GM18508 (cell line): ENCODE data around the gene NUDT12.

Experiments used
- ATAC-seq: cut with Tn5 transposase; IDR thresholded peaks from one replicate; pipeline ENCODE4 v1.9.1; 2021; ENCODE audit warnings: moderate number of reproducible peaks; ENCODE audit not compliant: insufficient read depth, unreplicated experiment

The NUDT12 gene

DNA sequence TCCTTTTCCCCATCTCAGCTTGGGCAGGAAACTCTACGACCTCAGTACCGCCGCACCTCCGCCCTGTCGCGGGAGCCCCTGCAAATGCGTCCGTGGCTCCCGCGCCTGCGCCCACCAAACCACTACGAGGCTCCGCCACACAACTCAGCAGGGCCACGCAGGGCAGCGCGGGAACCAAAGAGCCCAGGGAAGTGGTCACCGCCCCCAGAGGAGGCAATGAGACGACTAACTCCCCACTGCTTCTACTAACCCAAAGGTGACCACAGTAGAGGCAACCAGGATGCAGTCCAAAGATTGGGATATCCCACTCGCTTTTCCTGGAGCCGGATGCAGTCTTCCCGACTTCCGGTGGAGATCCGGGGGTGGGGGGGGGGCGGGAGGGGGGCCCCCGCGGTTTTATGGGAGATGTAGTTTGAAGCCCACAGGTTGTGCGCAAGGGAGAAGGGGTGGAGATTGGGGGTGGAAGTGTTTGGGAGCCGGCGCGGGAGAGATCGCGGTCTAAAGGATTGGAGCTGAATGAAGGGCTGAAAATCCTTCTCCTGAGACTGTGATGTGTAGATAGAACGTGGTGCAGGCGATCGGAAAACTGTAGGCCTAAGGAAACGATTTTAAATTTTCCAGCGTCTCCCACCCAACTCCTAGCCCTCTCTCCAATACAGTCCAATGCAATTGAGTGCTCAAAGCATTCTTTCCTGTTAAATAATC, at the start of gene NUDT12:
TSS of gene NUDT12 (minus strand) at position 337 of the 705 bp plus-strand sequence. CDS start 2,541 bp downstream, outside the sequence.
- peak; percentile 61 for ATAC-seq

DNA sequence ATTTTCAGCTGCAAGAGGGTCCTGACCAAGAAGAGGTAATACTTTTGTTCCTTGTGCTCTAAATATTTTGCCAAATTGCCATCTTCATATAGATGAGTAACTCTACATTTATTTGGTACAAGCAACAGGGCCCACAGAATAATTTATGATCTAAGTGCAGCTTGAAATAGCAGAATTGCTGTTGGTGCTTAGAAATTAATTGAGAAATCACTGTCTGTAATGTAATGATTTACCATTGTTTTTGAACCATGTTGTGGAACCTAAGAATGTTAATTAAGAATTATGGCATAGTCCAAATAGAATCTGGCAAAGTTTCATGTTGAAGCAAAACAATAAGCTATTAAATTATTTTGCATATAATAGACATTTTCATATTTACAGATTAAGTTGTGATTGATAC, 44.8 kb upstream of the NUDT12 start:
- no peak for ATAC-seq

DNA sequence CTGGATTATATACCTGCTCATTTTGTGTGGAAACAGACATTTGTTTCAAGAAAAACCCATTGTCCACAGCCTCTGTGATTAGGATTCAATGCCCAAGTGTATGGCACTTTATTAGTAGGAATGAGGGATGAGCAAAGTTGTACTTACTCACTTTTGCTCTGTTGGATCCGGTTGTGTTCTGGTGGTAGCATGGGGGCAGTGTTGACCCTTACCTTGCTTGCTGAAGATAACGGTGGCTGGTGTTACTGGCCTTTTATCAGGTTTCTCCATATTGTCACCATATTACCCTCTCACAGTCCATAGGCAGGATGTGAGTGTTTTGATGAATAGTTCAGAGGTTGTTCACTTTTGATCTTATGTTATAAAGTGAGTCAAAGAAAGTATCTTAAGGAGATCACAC, 42.7 kb upstream of the NUDT12 start:
- no peak for ATAC-seq

DNA sequence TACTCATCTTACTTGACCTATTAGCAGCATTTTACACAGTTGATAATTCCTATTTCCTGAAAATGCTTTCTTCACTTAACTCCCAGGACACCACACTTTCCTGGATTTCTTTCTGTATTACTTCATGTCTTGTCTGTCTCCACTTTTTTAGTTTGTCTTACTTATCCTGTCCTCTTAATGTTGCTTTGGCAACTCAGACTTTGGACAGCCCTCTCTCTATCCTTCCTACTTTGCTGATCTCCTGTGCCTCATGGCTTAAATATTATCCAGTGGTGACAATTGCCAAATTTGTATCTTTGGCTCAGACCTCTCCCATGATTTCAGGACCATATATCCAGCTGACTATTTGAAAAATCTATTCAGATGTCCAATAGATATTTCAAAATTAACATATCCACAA, 39.8 kb upstream of the NUDT12 start:
- no peak for ATAC-seq

DNA sequence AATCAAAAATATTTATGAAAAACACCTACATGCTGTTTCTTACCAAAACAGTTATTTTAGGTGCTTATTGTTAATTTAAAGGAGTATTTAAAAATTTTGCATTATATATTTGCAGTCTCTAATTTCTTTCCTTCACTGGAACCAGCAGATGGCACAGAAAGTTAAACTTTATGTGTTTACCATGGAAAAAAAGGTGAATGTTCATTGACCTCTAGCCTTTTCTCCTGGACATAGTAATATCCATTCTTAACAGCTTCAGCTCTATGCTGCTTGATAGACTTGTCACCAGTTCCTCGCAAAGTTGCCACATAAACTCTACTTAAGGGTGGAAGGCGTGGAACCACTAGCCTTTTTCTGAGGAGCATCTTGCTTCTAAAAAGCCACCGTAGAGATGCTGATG, 38.7 kb upstream of the NUDT12 start:
- ATAC-seq: no peak

DNA sequence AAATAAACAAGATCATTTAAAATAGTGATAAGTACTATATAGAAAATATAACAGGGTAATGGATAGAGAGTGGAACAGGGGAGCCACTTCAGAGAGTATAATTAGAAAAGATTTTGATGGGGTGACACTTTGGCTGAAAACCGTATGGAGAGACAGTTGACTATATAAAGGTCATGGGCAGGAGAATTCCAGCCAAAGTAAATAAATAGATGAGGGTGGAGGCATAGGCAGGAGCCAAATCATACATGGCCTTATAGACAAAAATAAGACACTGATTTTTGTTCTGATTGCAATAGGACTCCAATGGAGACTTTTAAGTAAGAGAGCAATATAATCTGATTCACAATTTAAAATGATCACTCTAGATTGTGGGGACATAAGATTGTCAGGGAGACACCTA, 37.5 kb upstream of the NUDT12 start:
- ATAC-seq: no peak

DNA sequence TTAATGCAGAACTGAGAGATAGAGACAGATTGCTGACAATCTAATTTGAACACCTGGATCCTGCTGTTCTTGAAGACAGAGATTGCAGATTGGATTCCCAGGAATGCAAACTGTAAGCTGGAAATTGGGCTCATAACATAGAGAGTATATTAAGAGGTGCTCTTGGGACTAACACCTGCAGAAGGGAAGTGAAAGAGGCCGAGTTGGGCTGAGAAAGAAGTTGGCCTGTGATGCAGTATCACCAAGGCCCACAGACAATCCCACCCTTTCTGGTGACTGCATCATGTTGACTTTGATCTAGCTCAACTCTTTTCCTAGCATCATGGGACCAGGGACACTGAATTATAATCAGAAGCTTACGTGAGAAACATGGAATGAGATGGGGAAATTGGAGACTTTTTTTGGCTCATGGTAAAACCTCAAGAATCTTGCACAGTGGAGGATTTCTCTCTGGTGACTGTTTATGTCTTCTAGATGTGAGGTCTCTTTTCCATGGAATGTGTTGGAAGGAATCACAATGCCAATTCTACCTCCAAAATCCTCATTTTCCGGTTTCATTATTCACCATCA, 36.5 kb upstream of the NUDT12 start:
- no peak for ATAC-seq

DNA sequence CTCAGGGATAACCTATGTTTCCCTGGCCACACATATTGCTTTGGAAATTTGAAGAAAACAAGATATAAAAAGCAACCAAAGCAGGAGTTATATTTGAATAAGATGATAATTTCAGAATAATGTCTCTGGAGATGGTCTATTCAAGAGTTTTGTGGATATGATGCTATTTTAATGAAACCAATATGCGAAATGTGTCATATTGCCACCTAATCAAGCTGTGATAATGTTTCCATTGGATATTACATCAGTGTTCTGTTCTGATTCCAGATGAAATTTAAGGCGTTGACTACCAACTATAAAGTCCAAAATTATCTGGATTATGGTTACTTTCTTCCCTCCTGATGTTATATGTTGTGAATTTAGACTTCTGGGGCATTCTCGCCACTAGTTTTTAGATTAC, 27.6 kb upstream of the NUDT12 start:
- ATAC-seq: no peak

DNA sequence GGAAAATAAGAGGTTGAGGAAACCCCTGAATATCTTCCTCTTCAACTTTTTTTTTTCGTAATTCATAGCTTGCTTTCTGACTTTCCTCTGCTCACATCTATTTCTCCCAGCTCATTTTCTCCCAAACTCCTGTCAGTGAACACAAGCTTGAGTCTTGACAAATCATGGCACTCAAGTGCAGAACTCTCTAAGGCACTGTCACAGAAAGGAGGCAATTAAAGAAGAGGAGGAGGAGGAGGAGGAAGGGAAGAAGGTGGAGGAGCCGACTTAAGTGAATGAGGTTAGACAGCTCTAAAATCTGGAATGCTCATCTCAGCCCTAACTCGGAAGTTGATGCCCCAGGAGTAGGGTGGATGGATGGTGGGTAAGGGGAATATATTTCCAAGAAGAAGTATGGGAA, 27.2 kb upstream of the NUDT12 start:
- no peak for ATAC-seq

DNA sequence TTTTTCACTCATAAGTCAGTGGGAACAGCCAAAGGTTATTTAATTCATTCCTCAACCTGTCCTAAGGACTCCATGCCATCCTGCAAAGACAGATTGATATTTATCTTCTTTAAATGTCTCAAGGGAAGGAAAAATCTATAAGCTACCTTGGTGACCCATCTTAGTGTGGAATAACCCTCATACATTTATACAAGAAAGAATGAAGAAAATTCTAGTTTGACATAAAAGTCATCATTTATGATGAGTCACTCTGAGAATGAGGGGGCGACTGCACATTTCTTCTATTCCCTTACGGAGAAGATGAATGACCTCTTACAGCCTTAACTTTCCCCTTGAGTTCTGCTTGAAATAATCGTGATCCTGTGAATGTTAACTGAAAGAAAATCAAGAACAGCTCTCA, 26.8 kb upstream of the NUDT12 start:
- no peak for ATAC-seq

DNA sequence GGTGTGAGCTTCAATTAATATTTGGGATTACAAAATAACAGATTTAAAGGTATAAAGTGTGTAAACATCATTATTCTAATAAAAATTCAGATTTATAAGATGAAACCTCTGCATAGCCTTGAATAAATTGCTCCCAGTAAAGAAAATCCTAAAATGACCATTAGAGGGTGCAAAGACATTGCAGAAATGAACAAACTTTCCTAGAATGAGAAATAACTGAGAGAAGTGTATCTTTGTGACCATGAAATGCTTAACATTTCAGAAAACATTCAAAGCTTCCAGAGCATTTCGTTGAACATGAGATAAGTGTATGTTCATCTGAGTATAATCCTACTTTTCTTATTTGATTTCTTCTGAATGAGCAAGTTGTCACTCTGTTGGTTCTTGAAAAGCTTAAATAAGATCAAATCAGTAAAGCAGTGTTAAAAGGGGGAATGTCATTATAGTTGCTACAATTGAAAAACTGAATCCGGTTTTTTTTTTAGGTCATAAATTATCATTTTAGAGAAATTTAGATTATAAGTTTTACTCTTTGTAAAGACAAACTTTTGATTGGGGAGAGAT, 24.7 kb upstream of the NUDT12 start:
- no peak for ATAC-seq

DNA sequence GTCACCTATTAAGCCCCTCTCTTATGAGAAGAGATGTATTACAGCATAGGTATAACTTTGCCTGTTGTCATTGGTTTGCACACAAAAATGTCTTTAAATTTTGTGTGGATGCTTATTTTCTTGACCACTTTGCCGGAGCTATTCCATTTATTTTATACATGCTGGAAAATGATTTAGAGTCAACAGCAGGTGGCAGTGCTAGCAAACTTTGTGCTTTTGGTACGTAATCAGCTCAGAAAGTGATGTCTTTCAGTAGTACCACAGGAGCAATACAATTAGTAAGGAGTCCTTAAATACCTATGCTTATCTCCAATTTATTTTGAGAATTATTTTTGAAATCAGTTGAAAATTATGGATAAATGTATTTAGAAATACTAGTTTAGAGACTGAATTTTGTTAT, 19.8 kb upstream of the NUDT12 start:
- ATAC-seq: no peak

DNA sequence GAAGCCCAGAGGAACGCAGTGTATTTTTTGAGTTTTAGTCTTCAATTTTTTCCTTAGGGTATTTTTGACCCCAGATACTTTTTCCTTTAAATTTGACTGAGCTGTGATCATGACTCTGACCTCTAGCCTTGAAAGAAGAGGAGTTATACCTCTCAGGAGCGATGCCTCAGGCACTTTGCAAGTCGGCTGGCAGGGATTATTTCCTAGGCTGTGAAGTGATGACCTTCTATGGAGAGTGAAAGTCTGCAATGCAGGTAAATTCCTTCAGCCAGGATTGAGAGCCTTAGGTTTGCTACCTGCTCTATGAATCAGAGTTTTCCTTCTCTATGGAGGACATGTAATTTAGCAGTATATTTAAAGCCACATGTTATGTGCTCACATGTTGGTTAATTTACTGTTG, 10.8 kb upstream of the NUDT12 start:
- no peak for ATAC-seq

DNA sequence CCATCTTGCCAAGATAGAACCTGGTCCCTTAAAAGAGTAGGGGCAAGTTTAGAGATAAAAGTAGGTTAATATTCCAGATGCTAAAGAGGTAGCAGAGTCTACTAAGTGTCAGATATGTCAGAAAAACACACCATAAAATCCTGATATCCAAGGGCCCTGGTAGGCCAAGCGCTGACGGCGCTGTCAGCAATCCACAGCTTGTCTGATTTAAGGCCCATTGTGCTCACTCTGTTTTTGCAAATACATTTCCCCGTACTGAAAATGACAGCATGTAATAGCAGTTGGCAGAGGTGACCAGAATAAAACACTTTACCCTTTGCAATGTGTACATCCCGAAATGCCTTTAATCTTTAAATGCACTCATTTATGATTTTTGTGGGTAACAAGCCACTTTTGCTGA, 9.9 kb upstream of the NUDT12 start:
- ATAC-seq: no peak

DNA sequence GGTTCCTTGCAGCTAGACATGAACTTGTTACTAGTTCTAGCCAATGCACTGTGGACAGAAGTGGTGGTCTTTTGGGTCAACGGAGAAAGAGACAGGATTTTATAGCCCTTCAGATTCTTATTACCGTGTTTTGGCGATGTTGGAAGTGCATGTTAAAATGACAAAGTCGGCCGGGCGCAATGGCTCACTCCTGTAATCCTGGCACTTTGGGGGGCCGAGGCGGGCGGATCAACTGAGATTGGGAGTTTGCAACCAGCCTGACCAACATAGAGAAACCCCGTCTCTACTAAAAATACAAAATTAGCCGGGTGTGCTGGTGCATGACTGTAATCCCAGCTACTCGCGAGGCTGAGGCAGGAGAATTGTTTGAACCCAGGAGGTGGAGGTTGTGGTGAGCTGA, 9.1 kb upstream of the NUDT12 start:
- no peak for ATAC-seq

DNA sequence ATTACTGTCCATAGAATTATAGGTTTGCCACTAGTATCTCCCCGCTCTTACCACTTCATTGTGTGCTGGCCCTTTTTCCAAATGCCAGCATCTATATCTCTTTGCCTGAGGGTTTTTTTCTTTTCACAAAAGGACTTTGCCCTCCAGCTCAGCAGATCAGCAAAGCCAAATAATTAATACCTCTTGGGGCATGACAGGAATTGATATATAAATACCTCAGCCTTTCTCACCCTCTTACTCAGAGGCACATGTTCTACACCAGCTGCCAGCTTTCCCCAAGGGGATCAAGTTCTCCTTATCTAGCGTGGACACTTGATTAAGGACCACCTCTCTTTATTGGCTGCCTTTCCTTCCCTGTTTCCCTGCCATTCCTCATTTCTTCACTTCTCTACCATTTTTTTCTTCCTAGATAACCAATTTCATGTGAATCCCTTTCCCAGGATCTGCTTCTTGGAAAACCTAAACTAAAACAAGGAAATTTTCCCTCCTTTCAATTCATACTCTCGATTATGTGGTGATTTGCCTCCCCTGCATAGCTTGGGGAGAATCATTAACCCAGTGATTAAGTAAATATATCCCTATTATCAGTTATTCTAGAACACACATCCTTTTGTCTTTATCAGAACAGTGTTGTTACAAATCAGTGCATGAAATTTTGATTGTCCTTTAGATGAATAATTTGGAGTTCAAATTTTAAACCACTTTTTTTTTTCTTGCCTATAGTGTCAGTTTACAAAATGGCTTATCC, 6.9 kb upstream of the NUDT12 start:
- no peak for ATAC-seq

DNA sequence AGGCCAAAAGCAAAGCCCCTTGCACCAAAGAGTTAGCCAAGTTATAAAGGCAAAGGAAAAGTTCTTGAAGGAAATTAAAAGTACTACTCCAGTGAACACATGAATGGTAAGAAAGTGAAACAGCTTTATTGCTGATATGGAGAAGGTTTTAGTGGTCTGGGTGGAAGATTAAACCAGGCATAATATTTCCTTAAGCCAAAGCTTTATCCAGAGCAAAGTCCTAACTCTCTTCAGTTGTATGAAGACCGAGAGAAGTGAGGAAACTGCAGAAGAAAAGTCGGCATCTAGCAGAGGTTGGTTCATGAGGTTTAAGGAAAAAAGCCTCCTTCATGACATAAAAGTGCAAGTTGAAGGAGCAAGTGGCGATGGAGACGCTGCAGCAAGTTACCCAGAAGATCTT, 3.1 kb upstream of the NUDT12 start:
- no peak for ATAC-seq

DNA sequence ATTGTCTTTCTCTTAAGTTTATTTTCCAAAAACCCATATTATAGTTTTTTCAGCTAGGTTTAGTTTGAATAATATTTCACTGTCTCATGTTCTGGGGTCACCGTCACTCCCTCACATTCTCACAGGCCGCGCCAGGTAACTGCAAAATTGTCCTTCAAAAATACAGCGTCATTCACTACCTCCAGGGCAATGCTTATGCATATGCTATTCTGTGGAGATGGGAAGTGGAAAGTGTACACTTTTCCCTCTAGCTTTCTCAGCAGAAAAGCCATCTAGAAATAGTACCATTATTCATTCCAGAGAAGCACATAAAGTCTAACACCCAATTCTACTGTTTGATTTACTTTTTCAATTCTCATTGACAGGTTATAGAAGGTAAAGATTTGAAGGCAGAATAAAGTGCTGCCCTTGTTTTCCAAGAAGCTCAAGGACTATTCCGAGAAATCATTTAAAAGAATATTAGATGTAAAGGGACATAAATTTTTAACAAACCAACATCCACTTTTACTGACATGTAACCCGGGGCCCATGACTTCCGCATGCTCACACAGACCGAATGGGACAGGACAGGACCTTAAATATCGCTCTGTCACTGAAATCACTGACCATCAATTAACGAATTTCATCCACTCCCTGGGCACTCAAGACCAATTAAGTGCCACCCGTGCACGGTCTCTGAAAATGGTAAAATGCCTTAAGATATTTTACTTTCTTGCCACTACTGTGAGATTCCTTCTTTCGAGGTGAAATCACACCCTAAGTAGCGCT, 720 bp downstream of the NUDT12 start:
- peak; percentile 35 for ATAC-seq

DNA sequence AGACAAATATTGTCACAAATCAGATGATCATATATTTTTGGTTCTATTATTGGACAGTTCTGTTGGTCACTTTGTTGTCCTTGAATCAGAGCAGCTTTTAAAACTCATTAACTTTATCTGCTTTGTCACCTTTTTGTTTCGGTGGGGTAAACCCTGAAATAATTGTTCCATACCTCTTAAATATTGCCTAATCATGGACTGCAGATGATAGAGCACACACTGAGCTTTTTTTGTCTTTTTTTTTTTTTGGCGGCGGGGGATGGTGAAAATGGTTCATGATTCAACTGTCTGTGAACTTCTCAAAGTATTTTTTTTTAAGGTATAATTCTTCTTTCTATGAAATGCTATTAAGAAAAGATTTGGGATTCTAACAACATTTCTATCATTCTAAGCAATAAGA, 1.8 kb downstream of the NUDT12 start:
- no peak for ATAC-seq

DNA sequence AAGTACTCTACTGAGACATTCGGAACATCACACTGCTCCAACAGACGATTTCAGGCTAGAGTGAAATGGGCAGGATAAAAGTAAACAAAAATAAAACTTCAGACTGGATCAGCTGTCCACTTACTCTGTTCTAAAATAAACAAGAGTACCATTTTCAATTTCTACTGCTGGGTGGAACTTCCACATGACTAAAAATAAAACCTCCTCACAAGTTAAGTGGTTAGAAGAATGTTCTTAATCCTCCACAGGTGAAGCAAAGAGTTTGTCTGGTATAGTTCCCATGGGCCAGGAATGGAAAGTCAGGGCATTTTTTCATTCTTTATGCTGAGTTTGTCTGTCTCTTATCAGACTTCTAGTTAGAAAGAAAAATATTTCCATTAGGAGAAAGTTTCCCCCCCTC, 15.7 kb downstream of the NUDT12 start:
- ATAC-seq: no peak

DNA sequence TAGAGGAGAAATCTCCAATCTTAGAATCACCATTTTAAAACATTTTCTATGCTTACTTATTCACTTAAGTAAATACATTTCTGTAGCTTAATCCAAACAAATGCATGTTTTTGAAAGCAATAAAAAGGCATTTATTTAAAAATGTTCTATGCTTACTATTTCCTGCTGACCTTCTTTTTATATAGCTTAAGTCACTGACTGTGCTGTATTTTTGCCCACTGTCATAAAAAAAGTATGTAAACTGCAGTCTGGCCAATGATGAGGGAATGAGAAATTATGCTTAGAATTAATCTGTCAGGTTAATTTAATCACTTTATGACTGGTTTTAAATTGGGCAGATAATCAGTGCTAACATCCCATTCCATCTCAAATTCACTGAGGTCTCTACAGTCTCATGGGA, 20.1 kb downstream of the NUDT12 start:
- ATAC-seq: no peak
